ENCODE measurements around the gene SPR.

SPR gene

DNA sequence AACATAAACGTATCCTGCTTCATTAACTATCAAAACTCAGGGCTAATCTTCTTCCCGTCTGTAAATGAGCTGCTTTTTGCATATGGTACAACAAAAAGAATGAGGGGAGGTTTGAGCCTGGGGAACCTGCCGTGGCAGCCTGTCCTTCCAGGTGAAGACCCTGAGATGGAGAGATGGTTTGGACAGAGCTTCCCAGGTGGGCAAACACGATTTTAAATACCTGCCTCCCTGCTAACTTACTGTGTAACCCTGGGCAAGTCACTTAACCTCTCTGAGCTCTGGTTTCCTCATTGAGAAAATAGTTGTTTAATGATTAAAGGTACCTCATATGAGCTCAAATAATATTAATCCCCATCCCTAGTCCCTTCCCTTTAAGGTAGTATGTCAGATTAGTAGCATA lies 39.2 kb downstream of the SPR start:
- Histone ChIP-seq H3K27ac (ENCODE audit: low read depth, low read length) (no peak overlapping the region), H3K4me3 (ENCODE audit: low read depth, low read length) (no peak overlapping the region), H3K9ac (ENCODE audit: low read depth, low read length) (no peak overlapping the region), H3K27me3 (ENCODE audit: control insufficient read depth, insufficient read depth, low read length) (peaks cover 100% of the 10 kb centered on the region), H3K36me3 (ENCODE audit: control insufficient read depth, insufficient read depth, low read length) (no peaks in the 10 kb centered on the region), H3K4me1 (ENCODE audit: control insufficient read depth, insufficient read depth, low read length) (peaks cover 28% of the 10 kb centered on the region), H3K9me3 (ENCODE audit: control insufficient read depth, insufficient read depth, low read length) (no peaks in the 10 kb centered on the region)

DNA sequence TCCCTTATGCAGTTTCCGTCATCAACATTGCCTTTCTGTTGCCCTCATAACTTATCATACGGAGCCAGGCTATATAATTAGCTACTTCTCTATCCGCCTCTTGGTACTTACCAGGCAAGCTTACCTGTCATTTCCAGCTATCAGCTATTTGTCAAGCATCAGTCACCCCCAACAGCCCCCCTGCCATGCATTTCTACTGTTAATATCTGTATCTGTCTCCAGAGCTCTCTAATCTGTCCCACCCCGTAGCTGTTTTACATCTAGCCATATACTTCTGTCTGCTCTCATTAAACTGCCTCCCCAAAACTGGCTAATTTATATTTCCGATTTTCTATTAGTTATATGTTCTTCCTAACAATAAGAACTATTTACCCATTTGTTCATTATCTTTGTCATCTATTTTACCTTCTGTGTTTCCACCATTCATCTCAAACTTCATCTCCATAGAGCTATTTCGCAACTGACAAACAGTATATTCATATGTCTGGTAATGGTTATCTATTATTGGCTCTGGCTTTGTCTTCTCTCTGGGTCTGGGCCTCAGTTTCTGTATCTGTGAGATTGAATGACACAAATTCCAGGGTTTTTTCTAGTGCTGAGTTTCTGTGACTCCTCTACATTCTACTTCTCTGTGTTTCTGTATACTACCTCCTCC lies 39.7 kb downstream of the SPR start:
- no peak overlapping the region for H3K4me3 ChIP-seq (ENCODE audit: low read depth, low read length)
- H3K27ac ChIP-seq (ENCODE audit: low read depth, low read length): no peak overlapping the region
- H3K9me3 ChIP-seq (ENCODE audit: control insufficient read depth, insufficient read depth, low read length): no peaks in the 10 kb centered on the region
- H3K9ac ChIP-seq (ENCODE audit: low read depth, low read length): no peak overlapping the region
- H3K36me3 ChIP-seq (ENCODE audit: control insufficient read depth, insufficient read depth, low read length): no peaks in the 10 kb centered on the region
- peaks cover 100% of the 10 kb centered on the region for H3K27me3 ChIP-seq (ENCODE audit: control insufficient read depth, insufficient read depth, low read length)
- H3K4me1 ChIP-seq (ENCODE audit: control insufficient read depth, insufficient read depth, low read length): peaks cover 28% of the 10 kb centered on the region

DNA sequence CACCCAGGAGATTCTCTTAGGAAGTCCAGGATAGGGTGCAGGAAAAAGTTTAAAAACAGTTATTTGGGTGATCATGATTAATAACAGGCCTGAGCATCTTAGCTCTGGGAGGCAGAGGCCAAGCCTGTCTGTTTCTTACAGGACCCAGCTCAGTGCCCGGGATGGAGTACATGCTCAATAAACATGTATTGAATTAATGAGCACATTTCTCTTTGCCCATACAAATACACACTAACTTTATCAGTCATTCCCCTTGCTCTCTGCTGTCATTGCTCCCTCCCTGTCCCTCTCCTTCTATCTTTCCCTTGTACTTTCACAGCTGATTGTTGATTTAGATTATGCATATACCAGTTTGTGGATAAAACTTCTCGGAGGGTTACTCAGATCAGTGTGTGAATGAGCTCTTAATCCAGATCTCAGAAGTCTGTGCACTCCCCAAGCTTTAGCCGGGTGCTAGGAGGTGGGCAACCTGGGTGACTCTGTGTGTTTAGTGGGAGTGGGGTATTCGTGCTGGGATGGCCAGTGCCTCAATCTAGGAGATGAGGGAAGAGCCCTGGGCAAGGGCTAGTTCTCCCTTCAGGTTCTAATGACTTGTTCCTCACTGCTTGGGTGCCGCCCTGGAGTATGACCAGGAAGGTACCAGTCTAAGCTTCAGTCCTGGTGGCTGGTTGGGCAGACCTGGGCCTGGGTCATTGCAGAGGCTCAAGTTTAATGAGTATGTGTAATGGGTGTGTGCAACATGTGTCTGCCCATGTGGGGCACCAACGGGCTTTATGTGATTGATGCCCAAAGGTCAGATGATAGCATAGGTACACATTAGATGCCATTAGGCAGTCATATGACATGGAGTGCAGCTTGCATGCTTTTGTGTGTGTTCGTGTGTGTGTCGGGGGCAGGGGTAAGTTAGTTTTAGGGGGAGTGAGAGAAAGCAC lies 40.7 kb downstream of the SPR start:
- H3K4me1 ChIP-seq (ENCODE audit: control insufficient read depth, insufficient read depth, low read length): peaks cover 28% of the 10 kb centered on the region
- H3K36me3 ChIP-seq (ENCODE audit: control insufficient read depth, insufficient read depth, low read length): no peaks in the 10 kb centered on the region
- no peak overlapping the region for H3K9ac ChIP-seq (ENCODE audit: low read depth, low read length)
- H3K27me3 ChIP-seq (ENCODE audit: control insufficient read depth, insufficient read depth, low read length): peaks cover 100% of the 10 kb centered on the region
- no peaks in the 10 kb centered on the region for H3K9me3 ChIP-seq (ENCODE audit: control insufficient read depth, insufficient read depth, low read length)
- H3K4me3 ChIP-seq (ENCODE audit: low read depth, low read length): no peak overlapping the region
- no peak overlapping the region for H3K27ac ChIP-seq (ENCODE audit: low read depth, low read length)

DNA sequence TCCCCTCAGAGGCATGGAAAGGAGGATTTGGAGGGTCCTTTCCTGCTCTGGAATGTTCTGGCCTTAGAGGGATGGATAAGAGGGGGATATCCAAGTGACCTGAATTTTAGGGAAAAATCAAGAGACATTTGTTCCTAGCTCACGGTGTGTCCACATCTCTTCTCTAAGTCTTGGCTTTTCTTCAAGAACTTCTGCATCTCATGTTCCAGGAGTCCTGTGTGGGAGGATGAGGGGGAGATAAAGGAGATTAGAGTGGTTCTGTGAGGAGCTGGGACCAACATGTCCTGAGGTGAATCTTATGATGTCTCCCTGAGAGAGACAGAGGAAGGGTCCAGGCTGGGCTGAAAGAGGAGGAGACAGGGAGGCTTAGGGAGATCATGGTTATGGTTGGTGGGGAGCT lies 41.8 kb downstream of the SPR start:
- Histone ChIP-seq H3K9ac (ENCODE audit: low read depth, low read length) (no peak overlapping the region), H3K4me3 (ENCODE audit: low read depth, low read length) (no peak overlapping the region), H3K27me3 (ENCODE audit: control insufficient read depth, insufficient read depth, low read length) (peaks cover 98% of the 10 kb centered on the region), H3K9me3 (ENCODE audit: control insufficient read depth, insufficient read depth, low read length) (no peaks in the 10 kb centered on the region), H3K36me3 (ENCODE audit: control insufficient read depth, insufficient read depth, low read length) (no peaks in the 10 kb centered on the region), H3K4me1 (ENCODE audit: control insufficient read depth, insufficient read depth, low read length) (peaks cover 23% of the 10 kb centered on the region), H3K27ac (ENCODE audit: low read depth, low read length) (no peak overlapping the region)

DNA sequence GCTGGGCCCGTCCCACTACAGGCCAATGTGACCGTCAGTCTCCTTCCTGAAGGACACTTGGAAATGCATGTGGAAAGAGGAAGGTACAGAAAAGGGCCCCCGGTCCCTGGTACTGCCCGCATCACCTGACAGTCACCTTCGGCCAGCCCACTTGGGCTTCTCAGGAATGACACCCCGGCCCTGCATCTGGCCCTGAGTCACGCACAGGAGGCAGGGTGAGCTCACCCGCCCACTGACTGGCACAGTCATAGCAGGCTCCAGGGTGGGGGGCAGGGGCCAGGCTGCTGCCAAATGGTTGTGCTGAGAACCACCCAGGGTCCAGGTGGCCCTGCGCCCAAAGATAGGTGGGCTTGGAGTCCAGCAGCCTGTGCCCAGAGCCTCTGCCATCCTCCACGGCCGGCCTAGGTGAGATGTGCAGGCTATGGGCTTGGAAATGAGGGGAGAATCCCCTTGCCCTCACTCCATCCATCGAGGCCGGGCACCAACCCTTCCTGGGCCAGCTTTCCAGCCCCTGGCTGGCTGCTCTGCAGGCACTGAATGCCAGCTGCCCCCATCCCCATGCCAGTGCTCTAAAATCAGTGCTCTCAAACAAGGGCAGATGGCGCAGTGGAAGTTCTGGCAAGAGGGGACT lies 44.2 kb downstream of the SPR start:
- H3K9ac ChIP-seq (ENCODE audit: low read depth, low read length): no peak overlapping the region
- no peaks in the 10 kb centered on the region for H3K36me3 ChIP-seq (ENCODE audit: control insufficient read depth, insufficient read depth, low read length)
- peaks cover 91% of the 10 kb centered on the region for H3K27me3 ChIP-seq (ENCODE audit: control insufficient read depth, insufficient read depth, low read length)
- H3K9me3 ChIP-seq (ENCODE audit: control insufficient read depth, insufficient read depth, low read length): no peaks in the 10 kb centered on the region
- no peak overlapping the region for H3K4me3 ChIP-seq (ENCODE audit: low read depth, low read length)
- H3K4me1 ChIP-seq (ENCODE audit: control insufficient read depth, insufficient read depth, low read length): peaks cover 6% of the 10 kb centered on the region
- no peak overlapping the region for H3K27ac ChIP-seq (ENCODE audit: low read depth, low read length)

DNA sequence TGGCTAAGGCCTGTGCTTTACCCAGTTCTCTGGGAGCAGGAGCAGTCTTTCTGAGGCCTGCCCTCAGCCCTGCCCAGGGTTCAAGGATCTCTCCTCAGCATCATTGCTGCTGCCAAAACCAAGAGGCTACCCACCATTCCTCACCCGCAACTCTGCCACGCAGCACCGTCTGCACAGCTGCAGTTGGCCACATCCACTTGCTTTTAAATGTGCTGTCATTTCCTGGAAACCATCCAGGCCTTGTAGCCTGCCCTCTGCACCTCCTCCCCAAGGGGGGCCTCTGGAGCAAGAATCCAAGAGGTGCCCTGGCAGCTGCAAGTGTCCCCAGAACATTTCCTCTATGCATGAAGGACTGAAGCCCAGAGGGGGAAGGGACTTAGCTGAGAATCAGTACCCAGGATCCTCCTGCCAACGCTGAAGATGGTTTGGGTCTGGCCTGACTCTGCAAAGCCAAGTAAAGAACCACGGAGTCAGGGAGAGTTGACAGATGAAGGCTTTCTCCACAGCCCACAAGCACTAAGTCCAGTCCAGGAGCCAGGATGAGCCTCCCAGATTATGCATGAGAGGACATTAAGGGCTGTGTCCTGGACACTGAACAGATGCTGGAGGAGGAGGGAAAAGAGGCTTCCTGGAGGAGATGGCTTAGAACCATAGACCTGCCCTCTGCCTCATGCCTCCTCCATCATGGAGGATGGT lies 45.0 kb downstream of the SPR start:
- Histone ChIP-seq H3K4me3 (ENCODE audit: low read depth, low read length) (no peak overlapping the region), H3K27ac (ENCODE audit: low read depth, low read length) (no peak overlapping the region), H3K27me3 (ENCODE audit: control insufficient read depth, insufficient read depth, low read length) (peaks cover 91% of the 10 kb centered on the region), H3K9ac (ENCODE audit: low read depth, low read length) (no peak overlapping the region), H3K36me3 (ENCODE audit: control insufficient read depth, insufficient read depth, low read length) (no peaks in the 10 kb centered on the region), H3K9me3 (ENCODE audit: control insufficient read depth, insufficient read depth, low read length) (no peaks in the 10 kb centered on the region), H3K4me1 (ENCODE audit: control insufficient read depth, insufficient read depth, low read length) (peaks cover 9% of the 10 kb centered on the region)

DNA sequence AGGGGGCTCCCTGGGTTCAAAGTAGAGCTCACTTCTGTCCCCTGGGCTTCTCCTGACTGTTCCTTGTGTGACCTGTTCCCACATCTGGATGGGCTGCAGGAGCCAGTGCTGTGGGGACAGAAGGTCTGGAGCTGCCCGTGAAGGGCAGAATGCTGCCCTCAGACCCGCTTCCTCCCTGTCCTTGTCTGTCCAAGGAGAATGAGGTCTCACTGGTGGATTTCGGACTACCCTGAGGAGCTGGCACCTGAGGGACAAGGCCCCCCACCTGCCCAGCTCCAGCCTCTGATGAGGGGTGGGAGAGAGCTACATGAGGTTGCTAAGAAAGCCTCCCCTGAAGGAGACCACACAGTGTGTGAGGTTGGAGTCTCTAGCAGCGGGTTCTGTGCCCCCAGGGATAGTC lies 45.6 kb downstream of the SPR start:
- Histone ChIP-seq H3K4me1 (ENCODE audit: control insufficient read depth, insufficient read depth, low read length) (peaks cover 9% of the 10 kb centered on the region), H3K9me3 (ENCODE audit: control insufficient read depth, insufficient read depth, low read length) (no peaks in the 10 kb centered on the region), H3K27me3 (ENCODE audit: control insufficient read depth, insufficient read depth, low read length) (peaks cover 86% of the 10 kb centered on the region), H3K9ac (ENCODE audit: low read depth, low read length) (no peak overlapping the region), H3K36me3 (ENCODE audit: control insufficient read depth, insufficient read depth, low read length) (no peaks in the 10 kb centered on the region), H3K27ac (ENCODE audit: low read depth, low read length) (no peak overlapping the region), H3K4me3 (ENCODE audit: low read depth, low read length) (no peak overlapping the region)

DNA sequence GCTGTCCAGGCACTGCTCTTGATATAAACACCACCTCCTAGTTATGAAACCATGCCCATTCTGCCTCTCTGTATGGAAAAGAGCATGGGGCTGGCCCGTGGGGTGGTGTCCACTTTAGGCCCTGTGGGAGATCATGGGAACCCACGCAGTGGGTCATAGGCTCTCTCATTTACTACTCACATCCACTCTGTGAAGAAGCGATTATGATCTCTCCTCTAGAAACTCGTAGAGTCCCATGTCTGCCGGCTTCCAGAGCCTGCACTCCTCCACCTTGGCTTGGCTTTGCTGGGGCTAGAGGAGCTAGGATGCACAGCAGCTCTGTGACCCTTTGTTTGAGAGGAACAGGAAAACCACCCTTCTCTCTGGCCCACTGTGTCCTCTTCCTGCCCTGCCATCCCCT lies 46.0 kb downstream of the SPR start:
- no peak overlapping the region for H3K27ac ChIP-seq (ENCODE audit: low read depth, low read length)
- H3K27me3 ChIP-seq (ENCODE audit: control insufficient read depth, insufficient read depth, low read length): peaks cover 82% of the 10 kb centered on the region
- H3K9me3 ChIP-seq (ENCODE audit: control insufficient read depth, insufficient read depth, low read length): no peaks in the 10 kb centered on the region
- H3K36me3 ChIP-seq (ENCODE audit: control insufficient read depth, insufficient read depth, low read length): no peaks in the 10 kb centered on the region
- H3K9ac ChIP-seq (ENCODE audit: low read depth, low read length): no peak overlapping the region
- no peak overlapping the region for H3K4me3 ChIP-seq (ENCODE audit: low read depth, low read length)
- peaks cover 9% of the 10 kb centered on the region for H3K4me1 ChIP-seq (ENCODE audit: control insufficient read depth, insufficient read depth, low read length)

DNA sequence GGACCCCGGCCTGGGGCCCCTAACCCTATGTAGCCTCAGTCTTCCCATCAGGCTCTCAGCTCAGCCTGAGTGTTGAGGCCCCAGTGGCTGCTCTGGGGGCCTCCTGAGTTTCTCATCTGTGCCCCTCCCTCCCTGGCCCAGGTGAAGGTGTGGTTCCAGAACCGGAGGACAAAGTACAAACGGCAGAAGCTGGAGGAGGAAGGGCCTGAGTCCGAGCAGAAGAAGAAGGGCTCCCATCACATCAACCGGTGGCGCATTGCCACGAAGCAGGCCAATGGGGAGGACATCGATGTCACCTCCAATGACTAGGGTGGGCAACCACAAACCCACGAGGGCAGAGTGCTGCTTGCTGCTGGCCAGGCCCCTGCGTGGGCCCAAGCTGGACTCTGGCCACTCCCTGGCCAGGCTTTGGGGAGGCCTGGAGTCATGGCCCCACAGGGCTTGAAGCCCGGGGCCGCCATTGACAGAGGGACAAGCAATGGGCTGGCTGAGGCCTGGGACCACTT lies 46.5 kb downstream of the SPR start:
- Histone ChIP-seq H3K4me1 (ENCODE audit: control insufficient read depth, insufficient read depth, low read length) (peaks cover 9% of the 10 kb centered on the region), H3K4me3 (ENCODE audit: low read depth, low read length) (no peak overlapping the region), H3K36me3 (ENCODE audit: control insufficient read depth, insufficient read depth, low read length) (no peaks in the 10 kb centered on the region), H3K9me3 (ENCODE audit: control insufficient read depth, insufficient read depth, low read length) (no peaks in the 10 kb centered on the region), H3K27me3 (ENCODE audit: control insufficient read depth, insufficient read depth, low read length) (peaks cover 77% of the 10 kb centered on the region), H3K9ac (ENCODE audit: low read depth, low read length) (no peak overlapping the region), H3K27ac (ENCODE audit: low read depth, low read length) (no peak overlapping the region)

DNA sequence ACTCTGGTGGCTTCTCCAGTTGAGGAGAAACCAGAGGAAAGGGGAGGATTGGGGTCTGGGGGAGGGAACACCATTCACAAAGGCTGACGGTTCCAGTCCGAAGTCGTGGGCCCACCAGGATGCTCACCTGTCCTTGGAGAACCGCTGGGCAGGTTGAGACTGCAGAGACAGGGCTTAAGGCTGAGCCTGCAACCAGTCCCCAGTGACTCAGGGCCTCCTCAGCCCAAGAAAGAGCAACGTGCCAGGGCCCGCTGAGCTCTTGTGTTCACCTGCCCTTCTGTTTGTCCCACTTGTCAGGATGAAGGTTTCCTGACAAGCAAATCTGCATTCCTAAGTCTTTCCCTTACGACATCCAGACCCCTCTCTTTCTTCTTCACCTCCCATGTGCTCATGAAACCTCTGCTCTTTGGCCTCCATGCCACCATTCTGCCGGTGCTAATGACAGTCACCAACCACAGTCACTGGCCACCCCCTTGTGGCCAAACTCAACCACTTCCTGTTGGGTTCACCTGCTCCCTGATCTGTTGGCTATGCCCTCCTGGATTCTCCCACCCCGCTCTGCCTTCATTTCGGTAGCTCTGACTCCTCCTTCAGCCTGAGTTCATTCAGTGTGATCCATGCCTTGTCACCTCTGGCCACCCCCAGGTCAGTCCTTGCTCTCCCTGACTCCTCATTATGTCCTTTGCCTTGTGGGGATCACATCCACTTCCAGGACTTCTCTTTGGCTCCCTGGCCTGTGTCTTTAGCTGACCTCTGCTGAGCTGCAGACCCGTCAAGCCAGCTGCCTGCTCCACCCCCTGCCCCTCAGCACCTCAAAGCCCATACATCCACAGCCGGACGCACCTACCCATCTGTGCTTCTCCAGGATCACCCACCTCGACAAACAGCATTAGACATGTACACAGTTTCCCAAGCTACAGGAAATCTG lies 47.7 kb downstream of the SPR start:
- Histone ChIP-seq H3K27ac (ENCODE audit: low read depth, low read length) (no peak overlapping the region), H3K9me3 (ENCODE audit: control insufficient read depth, insufficient read depth, low read length) (no peaks in the 10 kb centered on the region), H3K27me3 (ENCODE audit: control insufficient read depth, insufficient read depth, low read length) (peaks cover 70% of the 10 kb centered on the region), H3K4me3 (ENCODE audit: low read depth, low read length) (no peak overlapping the region), H3K4me1 (ENCODE audit: control insufficient read depth, insufficient read depth, low read length) (peaks cover 9% of the 10 kb centered on the region), H3K9ac (ENCODE audit: low read depth, low read length) (no peak overlapping the region), H3K36me3 (ENCODE audit: control insufficient read depth, insufficient read depth, low read length) (no peaks in the 10 kb centered on the region)
